B cell (primary cell): ENCODE data around the gene CTPS1. TPM values are rescaled to one million over a fixed set of nuclear protein-coding genes. Genes with fewer than 3 reads are reported as not detected.

Experiments
- ATAC-seq: fragments of 200-7000 bp; cut with Tn5 transposase; one replicate; pipeline ENCODE4 v1.10.0; 2021; ENCODE audit warnings: low read depth, mild to moderate bottlenecking, moderate number of reproducible peaks, moderate library complexity
- CTCF ChIA-PET: fragments of 350-600 bp; sonication (Branson Sonifier 250); formaldehyde crosslinking; loops from one replicate; lab custom pipeline; 2021; ENCODE audit warnings: antibody characterized with exemption, inconsistent platforms; lab: Charles Lee
- POLR2A ChIA-PET: fragments of 350-600 bp; sonication (Branson Sonifier 250); formaldehyde crosslinking; loops from one replicate; lab custom pipeline; 2021; ENCODE audit warnings: antibody characterized with exemption; lab: Charles Lee
- DNase-seq: peaks from one replicate; pipeline ENCODE4 v3.0.0; 2013
- H2AFZ ChIP-seq: 2 replicates; pipeline ENCODE4 v1.6.1; 2012; ENCODE audit warnings: mild to moderate bottlenecking, low read depth, low read length; ENCODE audit not compliant: insufficient read depth, poor library complexity, severe bottlenecking
- H3K27ac ChIP-seq, 2 donors: 1 replicate in 1 of 2; 2 replicates in 1 of 2; pipeline ENCODE4 v1.5.1; 2012 to 2013; ENCODE audit warnings: low read length in 2 of 2, mild to moderate bottlenecking in 2 of 2, moderate library complexity in 1 of 2
- H3K27me3 ChIP-seq, 4 experiments: fragments of 200-600 bp in 1 of 4; sonication (generic) in 1 of 4; replicated peaks in 1 of 4; 1 replicate in 2 of 4; 2 replicates in 2 of 4; pipeline versions ENCODE4 v1.6.1 to v1.7.0; 2013 to 2016; ENCODE audit warnings: low read length in 3 of 4, mild to moderate bottlenecking in 2 of 4, mixed read lengths in 1 of 4, moderate library complexity in 1 of 4; ENCODE audit not compliant: insufficient read depth in 4 of 4, control insufficient read depth in 3 of 4; ENCODE audit errors: control extremely low read depth in 1 of 4
- H3K36me3 ChIP-seq, 2 experiments: replicated peaks in 1 of 2; 1 replicate in 1 of 2; 2 replicates in 1 of 2; pipeline versions ENCODE4 v1.6.1 to v1.7.1; 2013; ENCODE audit warnings: low read length in 1 of 2; ENCODE audit not compliant: insufficient read depth in 2 of 2, control insufficient read depth in 1 of 2; ENCODE audit errors: control extremely low read depth in 1 of 2, extremely low read depth in 1 of 2
- H3K4me1 ChIP-seq, 2 donors: fragments of 200-600 bp in 1 of 2; sonication (generic) in 1 of 2; 1 replicate in 1 of 2; 2 replicates in 1 of 2; pipeline versions ENCODE4 v1.5.1 to v1.6.1; 2013 to 2017; ENCODE audit warnings: low read length in 2 of 2; ENCODE audit not compliant: control insufficient read depth in 2 of 2, insufficient read depth in 2 of 2
- H3K4me2 ChIP-seq: replicated peaks from 2 replicates; pipeline ENCODE3; 2012; ENCODE audit warnings: mild to moderate bottlenecking, low read depth, low read length; ENCODE audit not compliant: poor library complexity, severe bottlenecking
- H3K4me3 ChIP-seq, 5 experiments: fragments of 200-600 bp in 1 of 5; sonication (generic) in 1 of 5; 1 replicate in 3 of 5; 2 replicates in 2 of 5; pipeline versions ENCODE4 v1.5.1 to v1.7.0; 2011 to 2016; ENCODE audit warnings: low read length in 4 of 5, mild to moderate bottlenecking in 4 of 5, low read depth in 2 of 5, control low read depth in 1 of 5, moderate library complexity in 1 of 5; ENCODE audit not compliant: insufficient read depth in 1 of 5; ENCODE audit errors: control extremely low read depth in 1 of 5, extremely low read depth in 1 of 5
- H3K79me2 ChIP-seq: fragments of 200-600 bp; sonication (generic); one replicate; pipeline ENCODE4 v1.6.0; 2016; ENCODE audit warnings: low read length; ENCODE audit not compliant: control insufficient read depth, insufficient read depth
- H3K9ac ChIP-seq: fragments of 200-600 bp; sonication (generic); 2 replicates; pipeline ENCODE4 v1.6.1; 2017; ENCODE audit warnings: mild to moderate bottlenecking, low read length, moderate library complexity
- H3K9me3 ChIP-seq, 3 donors: one replicate each; pipeline versions ENCODE4 v1.6.1 to v1.7.1; 2013; ENCODE audit warnings: low read length in 2 of 3; ENCODE audit not compliant: control insufficient read depth in 2 of 3, insufficient read depth in 1 of 3; ENCODE audit errors: control extremely low read depth in 1 of 3
- H4K20me1 ChIP-seq: 2 replicates; pipeline ENCODE4 v1.6.0; 2012; ENCODE audit warnings: mild to moderate bottlenecking, low read length; ENCODE audit not compliant: insufficient read depth, control insufficient read depth, poor library complexity, severe bottlenecking
- H3K27ac Mint-ChIP-seq: one replicate; pipeline ENCODE4 v1.8.0; 2021; ENCODE audit warnings: mixed read lengths
- H3K27me3 Mint-ChIP-seq: one replicate; pipeline ENCODE4 v1.8.0; 2021; ENCODE audit warnings: mixed read lengths
- H3K4me1 Mint-ChIP-seq: one replicate; pipeline ENCODE4 v1.8.0; 2021; ENCODE audit warnings: mixed read lengths
- H3K4me3 Mint-ChIP-seq: one replicate; pipeline ENCODE4 v1.8.0; 2021; ENCODE audit warnings: mixed read lengths
- H3K9me3 Mint-ChIP-seq: one replicate; pipeline ENCODE4 v1.8.0; 2022; ENCODE audit warnings: mixed read lengths; ENCODE audit not compliant: insufficient read depth
- EZH2 ChIP-seq: IDR thresholded peaks from 2 replicates; pipeline ENCODE4 v1.6.1; 2012; ENCODE audit warnings: borderline replicate concordance, low read depth, mild to moderate bottlenecking, moderate library complexity, low read length; ENCODE audit not compliant: insufficient read depth, poor library complexity, severe bottlenecking
- whole genome bisulfite sequencing: methylation state at CpG from one replicate; pipeline ENCODE4 v1.1.5; 2013; ENCODE audit warnings: missing lambda C conversion rate; ENCODE audit not compliant: insufficient coverage; 5-methylcytosine and 5-hydroxymethylcytosine counted together
- intact Hi-C: fragments of 100-400 bp; cut with micrococcal nuclease; formaldehyde crosslinking; loops from one replicate; pipeline ENCODE4 v1.10.0; 2022
- polyA plus RNA-seq: library from polyadenylated mRNA; depleted of rRNA; stranded (reverse); fragments of >200 nt; gene quantifications from 2 replicates; pipeline ENCODE4 v1.2.3, GENCODE V29; 2012
- total RNA-seq, 2 donors: library from RNA; stranded (reverse); fragments of 120-200 nt in 1 of 2; gene quantifications; 1 replicate in 1 of 2; 2 replicates in 1 of 2; pipeline versions ENCODE4 v1.2.3 to v1.2.4, GENCODE V29; 2013 to 2022
- TF ChIP-seq, protein P1 (sequence below): fragments of 200-600 bp; IDR thresholded peaks from one replicate; pipeline ENCODE4 v1.8.0; 2022; ENCODE audit warnings: antibody characterized with exemption, mild to moderate bottlenecking

CTPS1 gene
- total and polyA plus RNA-seq, 2 donors (not counting 1 experiment from before 2014, with no cell fraction given), result 9.2 to 17.9 TPM

DNA sequence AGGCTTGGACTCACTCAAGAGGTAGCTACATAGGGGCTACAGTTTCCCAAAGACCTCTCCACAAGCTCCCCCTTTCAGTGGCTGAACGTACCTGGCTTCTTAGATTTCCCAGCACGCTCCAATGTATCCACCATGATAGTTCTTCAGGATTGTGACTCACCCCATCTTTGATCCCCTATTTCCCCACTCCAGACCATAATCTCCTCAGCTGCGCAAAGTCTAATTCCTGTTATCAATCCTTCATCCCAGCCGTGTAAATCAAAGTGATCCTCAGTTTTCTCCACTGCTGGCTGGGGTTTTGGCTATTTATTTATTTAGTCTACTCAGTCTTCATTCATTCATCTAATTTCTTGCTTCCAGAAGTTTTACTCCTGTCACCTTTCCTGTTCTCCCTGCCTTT is 13.1 kb upstream of the CTPS1 start:
- H2AFZ ChIP-seq, result no peak overlapping the region
- H3K9ac ChIP-seq, result no peak overlapping the region
- no peaks in the 10 kb centered on the region for H4K20me1 ChIP-seq
- H3K4me1 ChIP-seq, result no peaks in the 10 kb centered on the region
- no peak overlapping the region for H3K27ac ChIP-seq
- Mint-ChIP-seq H3K27me3 (no peaks in the 10 kb centered on the region), H3K27ac (no peak overlapping the region), H3K9me3 (no peaks in the 10 kb centered on the region), H3K4me3 (no peak overlapping the region), H3K4me1 (peaks cover 3% of the 10 kb centered on the region)
- ChIA-PET POLR2A (no interaction called here), CTCF (interaction anchor here (0.9 kb wide), 1 partner anchor 14 kb away, joined by 3 read pairs; no protein-coding TSS in a partner anchor)
- no peak overlapping the region for H3K4me2 ChIP-seq
- no peak overlapping the region for H3K4me3 ChIP-seq
- DNase-seq (no peak), ATAC-seq (no peak)
- H3K36me3 ChIP-seq, result no peaks in the 10 kb centered on the region
- no peaks in the 10 kb centered on the region for H3K79me2 ChIP-seq
- no peaks in the 10 kb centered on the region for H3K27me3 ChIP-seq
- 73% methylated on average over 2 of the region's 4 CpGs for whole genome bisulfite sequencing
- no peaks in the 10 kb centered on the region for H3K9me3 ChIP-seq
- intact Hi-C loops, result no loop called here
- TF ChIP-seq EZH2, result no peak
- TF ChIP-seq, protein P1, sequence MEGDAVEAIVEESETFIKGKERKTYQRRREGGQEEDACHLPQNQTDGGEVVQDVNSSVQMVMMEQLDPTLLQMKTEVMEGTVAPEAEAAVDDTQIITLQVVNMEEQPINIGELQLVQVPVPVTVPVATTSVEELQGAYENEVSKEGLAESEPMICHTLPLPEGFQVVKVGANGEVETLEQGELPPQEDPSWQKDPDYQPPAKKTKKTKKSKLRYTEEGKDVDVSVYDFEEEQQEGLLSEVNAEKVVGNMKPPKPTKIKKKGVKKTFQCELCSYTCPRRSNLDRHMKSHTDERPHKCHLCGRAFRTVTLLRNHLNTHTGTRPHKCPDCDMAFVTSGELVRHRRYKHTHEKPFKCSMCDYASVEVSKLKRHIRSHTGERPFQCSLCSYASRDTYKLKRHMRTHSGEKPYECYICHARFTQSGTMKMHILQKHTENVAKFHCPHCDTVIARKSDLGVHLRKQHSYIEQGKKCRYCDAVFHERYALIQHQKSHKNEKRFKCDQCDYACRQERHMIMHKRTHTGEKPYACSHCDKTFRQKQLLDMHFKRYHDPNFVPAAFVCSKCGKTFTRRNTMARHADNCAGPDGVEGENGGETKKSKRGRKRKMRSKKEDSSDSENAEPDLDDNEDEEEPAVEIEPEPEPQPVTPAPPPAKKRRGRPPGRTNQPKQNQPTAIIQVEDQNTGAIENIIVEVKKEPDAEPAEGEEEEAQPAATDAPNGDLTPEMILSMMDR, result no peak

DNA sequence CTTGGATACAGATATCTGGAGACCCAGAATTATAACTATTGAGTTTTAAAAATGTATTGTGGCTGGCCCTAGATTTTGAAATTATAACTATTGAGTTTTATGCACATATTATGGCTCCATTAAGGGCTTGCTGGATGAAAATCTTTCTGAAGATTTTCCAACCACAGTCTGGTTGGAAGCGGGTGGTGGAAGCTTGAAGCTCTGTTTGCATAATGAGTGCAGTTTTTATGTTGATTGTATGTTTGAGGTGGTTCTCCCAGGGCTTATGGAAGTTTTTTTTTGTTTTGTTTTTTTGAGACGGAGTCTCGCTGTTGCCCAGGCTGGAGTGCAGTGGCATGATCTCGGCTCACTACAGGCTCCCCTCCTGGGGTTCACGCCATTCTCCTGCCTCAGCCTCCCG is 10.1 kb upstream of the CTPS1 start:
- H3K9me3 Mint-ChIP-seq, result no peaks in the 10 kb centered on the region
- CTCF ChIA-PET, result no interaction called here
- H3K27ac Mint-ChIP-seq, result no peak overlapping the region
- DNase-seq, result no peak
- Histone ChIP-seq H3K27ac (no peak overlapping the region), H3K4me3 (no peak overlapping the region), H3K27me3 (no peaks in the 10 kb centered on the region), H3K4me2 (no peak overlapping the region), H2AFZ (no peak overlapping the region), H3K9me3 (no peaks in the 10 kb centered on the region), H3K9ac (no peak overlapping the region), H3K79me2 (no peaks in the 10 kb centered on the region), H3K4me1 (no peaks in the 10 kb centered on the region), H4K20me1 (no peaks in the 10 kb centered on the region), H3K36me3 (no peaks in the 10 kb centered on the region)
- intact Hi-C loops, result no loop called here
- POLR2A ChIA-PET, result no interaction called here
- TF ChIP-seq EZH2, result no peak
- TF ChIP-seq, protein P1, result no peak
- over 99% methylated on average over 6 of the region's 6 CpGs for WGBS
- ATAC-seq, result no peak
- no peaks in the 10 kb centered on the region for H3K27me3 Mint-ChIP-seq
- H3K4me3 Mint-ChIP-seq, result no peak overlapping the region
- H3K4me1 Mint-ChIP-seq, result peaks cover 3% of the 10 kb centered on the region
